Fibroblast of lung (primary cell): ENCODE measurements around the gene CACFD1. TPM values are rescaled to one million over a fixed set of nuclear protein-coding genes. Genes with fewer than 3 reads are reported as not detected.

Source experiments
- DNase-seq, 2 donors: peaks; one replicate each; pipeline versions ENCODE4 v3.0.0 to v3.0.0-alpha.2; 2010; ENCODE audit warnings: low read depth in 2 of 2
- H2AFZ ChIP-seq: 2 replicates; pipeline ENCODE4 v1.5.1; 2012; ENCODE audit warnings: low read length, control low read depth, inconsistent platforms
- H3K27ac ChIP-seq: 2 replicates; pipeline ENCODE4 v1.5.1; 2011; ENCODE audit warnings: low read length, control low read depth; ENCODE audit not compliant: insufficient read depth
- H3K27me3 ChIP-seq: 2 replicates; pipeline ENCODE4 v1.5.1; 2011; ENCODE audit warnings: mild to moderate bottlenecking, low read length; ENCODE audit not compliant: control insufficient read depth, insufficient read depth
- H3K36me3 ChIP-seq: 2 replicates; pipeline ENCODE4 v1.5.1; 2011; ENCODE audit warnings: low read length; ENCODE audit not compliant: control insufficient read depth, insufficient read depth
- H3K4me1 ChIP-seq: 2 replicates; pipeline ENCODE4 v1.5.1; 2011; ENCODE audit warnings: low read length; ENCODE audit not compliant: control insufficient read depth, insufficient read depth; ENCODE audit errors: extremely low read depth
- H3K4me2 ChIP-seq: 2 replicates; pipeline ENCODE4 v1.5.1; 2011; ENCODE audit warnings: low read length, control low read depth; ENCODE audit not compliant: insufficient read depth; ENCODE audit errors: extremely low read depth
- H3K4me3 ChIP-seq, 4 experiments: fragments of 200-600 bp in 1 of 4; sonication (generic) in 1 of 4; replicated peaks in 1 of 4; 2 replicates each; pipeline ENCODE4 v1.5.1; 2011 to 2016; ENCODE audit warnings: low read length in 4 of 4, low read depth in 3 of 4, mild to moderate bottlenecking in 3 of 4, control low read depth in 2 of 4, inconsistent platforms in 1 of 4, mixed read lengths in 1 of 4; ENCODE audit not compliant: insufficient read depth in 1 of 4; ENCODE audit errors: control extremely low read depth in 1 of 4
- H3K79me2 ChIP-seq: 2 replicates; pipeline ENCODE4 v1.5.1; 2012; ENCODE audit warnings: mild to moderate bottlenecking, low read length, inconsistent platforms; ENCODE audit not compliant: control insufficient read depth, insufficient read depth
- H3K9ac ChIP-seq: 2 replicates; pipeline ENCODE4 v1.5.1; 2011; ENCODE audit warnings: mild to moderate bottlenecking, low read length, control low read depth; ENCODE audit not compliant: insufficient read depth
- H3K9me3 ChIP-seq: 2 replicates; pipeline ENCODE4 v1.5.1; 2012; ENCODE audit warnings: low read depth, low read length; ENCODE audit not compliant: control insufficient read depth, insufficient read depth
- H4K20me1 ChIP-seq: 2 replicates; pipeline ENCODE4 v1.5.1; 2011; ENCODE audit warnings: low read length; ENCODE audit not compliant: control insufficient read depth, insufficient read depth; ENCODE audit errors: extremely low read depth
- CTCF ChIP-seq, 2 donors: IDR thresholded peaks in 1 of 2; conservative IDR thresholded peaks in 1 of 2; 1 replicate in 1 of 2; 2 replicates in 1 of 2; pipeline ENCODE4 v1.5.1; 2011 to 2012; ENCODE audit warnings: low read length in 2 of 2, control low read depth in 1 of 2, inconsistent platforms in 1 of 2, low read depth in 1 of 2, mild to moderate bottlenecking in 1 of 2
- EZH2 ChIP-seq: IDR thresholded peaks from 2 replicates; pipeline ENCODE4 v1.5.1; 2012; ENCODE audit warnings: low read length, control low read depth, mild to moderate bottlenecking; ENCODE audit errors: missing control alignments
- polyA plus RNA-seq, 2 donors: library from polyadenylated mRNA; depleted of rRNA in 1 of 2; stranded (reverse) in 1 of 2; unstranded in 1 of 2; fragments of >200 nt; gene quantifications; 2 replicates each; pipeline ENCODE4 v1.2.1, GENCODE V29; 2011 to 2012; ENCODE audit warnings: missing spikeins in 1 of 2
- total RNA-seq: library from RNA; depleted of rRNA; stranded (reverse); fragments of >200 nt; gene quantifications from 2 replicates; pipeline ENCODE4 v1.2.1, GENCODE V29; 2014

CACFD1 gene
- total and polyA plus RNA-seq, 2 donors (not counting 1 experiment from before 2014, with no cell fraction given) = 4.7 to 9.1 TPM

DNA sequence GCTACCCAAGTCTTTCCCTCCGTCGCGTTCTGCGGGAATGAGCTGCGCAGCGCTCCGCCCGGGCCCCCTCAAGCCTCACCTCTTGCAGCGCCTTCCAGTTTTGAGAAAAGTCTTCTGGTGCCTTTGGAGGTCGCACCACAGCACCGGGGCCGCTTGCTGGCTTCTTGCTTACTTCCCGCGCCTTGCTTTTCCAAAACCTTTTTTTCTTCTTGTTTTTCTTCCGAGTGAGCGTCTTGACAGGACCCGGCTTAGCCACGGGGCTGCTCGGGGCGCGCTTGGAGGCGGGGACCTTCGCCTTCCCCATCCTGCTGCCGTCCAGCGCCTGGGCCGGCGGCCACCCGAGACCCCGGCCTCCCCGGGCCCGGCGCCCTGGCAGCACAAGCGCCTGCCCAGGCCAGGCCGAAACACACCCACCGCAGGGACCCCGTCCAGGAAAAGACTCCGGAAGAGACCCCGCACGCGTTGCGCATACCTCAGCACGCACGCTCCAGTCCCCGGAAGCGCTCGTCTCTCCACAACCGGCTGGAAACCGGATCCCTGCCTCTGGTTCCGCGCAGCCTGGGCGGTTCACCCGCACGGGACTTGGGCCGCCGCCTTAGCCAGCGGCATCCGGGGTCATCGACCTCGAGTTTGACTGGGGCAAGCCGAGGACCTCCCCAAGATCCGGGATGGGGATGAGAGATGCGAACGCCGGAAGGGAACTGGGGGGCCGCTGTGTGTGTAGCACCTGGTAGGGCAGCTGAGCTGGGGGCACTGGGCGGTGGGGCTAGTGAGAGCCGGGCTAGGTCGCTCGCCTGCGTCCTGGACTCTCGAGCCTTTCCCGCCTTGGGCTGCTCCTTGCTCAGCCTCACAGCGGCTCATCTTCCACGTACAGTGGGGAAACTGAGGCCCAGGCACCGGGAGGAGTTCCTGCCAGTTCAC, 42.0 kb upstream of the CACFD1 start, which contains the start of gene REXO4:
TSS of gene REXO4 (minus strand) at position 470 of the 921 bp plus-strand sequence. CDS start at position 304, 166 bp downstream.
- peak; percentile 87 to 89 for DNase-seq
- no peaks in the 10 kb centered on the region for H4K20me1 ChIP-seq
- peak within 1 kb of the TSS; percentile 75 for H2AFZ ChIP-seq
- H3K27me3 ChIP-seq = no peaks in the 10 kb centered on the region
- peaks cover 35% of the 10 kb centered on the region for H3K79me2 ChIP-seq
- H3K4me3 ChIP-seq = peak within 1 kb of the TSS; percentile 56 to 97 (median 78)
- peaks cover 4% of the 10 kb centered on the region for H3K4me1 ChIP-seq
- H3K27ac ChIP-seq = peak within 1 kb of the TSS; percentile 65
- peak within 1 kb of the TSS; percentile 62 for H3K9ac ChIP-seq
- no peaks in the 10 kb centered on the region for H3K9me3 ChIP-seq
- TF ChIP-seq CTCF (conservative IDR thresholded peaks at IDR 0.05 in 1 of 2, IDR thresholded peaks at IDR 0.05 in 1 of 2; ENCODE audit: low read depth in 1 of 2, low read length in 2 of 2) (no peak), EZH2 (no peak)
- peaks cover 11% of the 10 kb centered on the region for H3K36me3 ChIP-seq
- peak within 1 kb of the TSS; percentile 70 for H3K4me2 ChIP-seq

DNA sequence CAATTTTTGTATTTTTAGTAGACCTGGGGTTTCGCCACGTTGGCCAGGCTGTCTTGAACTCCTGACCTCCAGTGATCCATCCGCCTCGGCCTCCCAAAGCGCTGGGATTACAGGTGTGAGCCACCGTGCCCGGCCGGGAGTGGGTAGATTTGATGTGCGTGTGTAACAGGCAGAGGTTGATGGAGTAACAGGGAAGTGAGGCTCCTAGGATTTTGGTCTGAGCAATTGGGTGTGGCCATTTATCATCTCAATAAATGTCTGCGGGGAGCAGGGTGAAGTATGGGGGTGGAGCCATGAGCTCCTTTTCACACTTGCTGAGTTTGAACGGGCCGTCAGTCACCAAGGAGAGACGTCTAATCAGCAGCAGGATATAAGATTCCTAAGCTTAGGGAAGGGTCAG, 40.8 kb upstream of the CACFD1 start:
- Histone ChIP-seq H3K4me3 (peak overlapping the region in 1 of 4 experiments; percentile 97), H2AFZ (no peak overlapping the region), H3K9me3 (no peaks in the 10 kb centered on the region), H3K79me2 (peaks cover 32% of the 10 kb centered on the region), H3K4me2 (peak overlapping the region; percentile 3), H3K9ac (no peak overlapping the region), H3K4me1 (peaks cover 4% of the 10 kb centered on the region), H4K20me1 (no peaks in the 10 kb centered on the region), H3K36me3 (peaks cover 10% of the 10 kb centered on the region), H3K27me3 (no peaks in the 10 kb centered on the region), H3K27ac (no peak overlapping the region)
- TF ChIP-seq CTCF (conservative IDR thresholded peaks at IDR 0.05 in 1 of 2, IDR thresholded peaks at IDR 0.05 in 1 of 2; ENCODE audit: low read depth in 1 of 2, low read length in 2 of 2) (no peak), EZH2 (no peak)
- no peak for DNase-seq

GRCh38 chr9:133420392-133420827, 39.4 kb upstream of the CACFD1 start:
- no peak overlapping the region for H3K4me2 ChIP-seq
- H3K9ac ChIP-seq = no peak overlapping the region
- H2AFZ ChIP-seq = no peak overlapping the region

More at GRCh38 chr9:133420392-133420827, 39.4 kb upstream of the CACFD1 start:
- peaks cover 4% of the 10 kb centered on the region for H3K4me1 ChIP-seq
- no peak overlapping the region for H3K4me3 ChIP-seq
- H3K27ac ChIP-seq = no peak overlapping the region
- no peaks in the 10 kb centered on the region for H4K20me1 ChIP-seq
- no peak for DNase-seq
- no peaks in the 10 kb centered on the region for H3K9me3 ChIP-seq
- no peaks in the 10 kb centered on the region for H3K27me3 ChIP-seq
- no peak for TF ChIP-seq CTCF (conservative IDR thresholded peaks at IDR 0.05 in 1 of 2, IDR thresholded peaks at IDR 0.05 in 1 of 2; ENCODE audit: low read depth in 1 of 2, low read length in 2 of 2)
- no peak for TF ChIP-seq EZH2
- H3K36me3 ChIP-seq = peaks cover 4% of the 10 kb centered on the region
- peaks cover 21% of the 10 kb centered on the region for H3K79me2 ChIP-seq
